NOMO-1 (cell line): ENCODE results near the gene CX3CR1.
"Not testable (repeated sequence)": the region's sequence is repeated elsewhere in the genome, so short reads cannot be mapped to it uniquely, and the experiment has no call there.

ENCODE experiments used
- DNase-seq, 2 experiments: peaks; one replicate each; lab custom pipeline; 2025; ENCODE audit not compliant: unreplicated experiment in 2 of 2; lab: John Stamatoyannopoulos, UW

Gene CX3CR1

GRCh38 chr3:39279745-39280517, at the start of gene CX3CR1:
CX3CR1 (minus strand) TSS chr3:39280036; CDS start chr3:39266509, 13,527 bp downstream.
- DNase-seq: peak; percentile 51 to 81

- DNase-seq: no peak
Measured at GRCh38 chr3:39329493-39329892, 49.7 kb upstream of the CX3CR1 start, which contains the start of gene CCR8. CCR8 (plus strand) TSS chr3:39329709; CDS start chr3:39332332, 2,623 bp downstream.

- no peak for DNase-seq
Measured at GRCh38 chr3:39327746-39328349, 48.0 kb upstream of the CX3CR1 start.

- no peak for DNase-seq
Measured at GRCh38 chr3:39327053-39327745, 47.4 kb upstream of the CX3CR1 start.

- DNase-seq: no peak
Measured at GRCh38 chr3:39325236-39325635, 45.4 kb upstream of the CX3CR1 start.

- DNase-seq: peak in 1 of 2 experiments; percentile 51
Measured at GRCh38 chr3:39323494-39323893, 43.7 kb upstream of the CX3CR1 start.

- DNase-seq: no peak
Measured at GRCh38 chr3:39322936-39323335, 43.1 kb upstream of the CX3CR1 start.

GRCh38 chr3:39322209-39322715, 42.4 kb upstream of the CX3CR1 start:
- not testable (repeated sequence) for DNase-seq

- not testable (repeated sequence) for DNase-seq
Measured at GRCh38 chr3:39321574-39321983, 41.7 kb upstream of the CX3CR1 start.

- no peak for DNase-seq
Measured at GRCh38 chr3:39319249-39319648, 39.4 kb upstream of the CX3CR1 start.

- no peak for DNase-seq
Measured at GRCh38 chr3:39318301-39318700, 38.5 kb upstream of the CX3CR1 start.

- peak; percentile 14 to 86 for DNase-seq
Measured at GRCh38 chr3:39317571-39318169, 37.8 kb upstream of the CX3CR1 start.

- no peak for DNase-seq
Measured at GRCh38 chr3:39315420-39315819, 35.6 kb upstream of the CX3CR1 start.

- no peak for DNase-seq
Measured at GRCh38 chr3:39313289-39313688, 33.5 kb upstream of the CX3CR1 start.

- DNase-seq: no peak
Measured at GRCh38 chr3:39302178-39302577, 22.3 kb upstream of the CX3CR1 start.

GRCh38 chr3:39299279-39299678, 19.4 kb upstream of the CX3CR1 start:
- no peak for DNase-seq

GRCh38 chr3:39296197-39297077, 16.6 kb upstream of the CX3CR1 start:
- no peak for DNase-seq

- no peak for DNase-seq
Measured at GRCh38 chr3:39295184-39295775, 15.4 kb upstream of the CX3CR1 start.

- DNase-seq: no peak
Measured at GRCh38 chr3:39294446-39295183, 14.8 kb upstream of the CX3CR1 start.
